Uterus (tissue), 2 donors: ENCODE results near the gene PFN4.
"Not testable (repeated sequence)": the region's sequence is repeated elsewhere in the genome, so short reads cannot be mapped to it uniquely, and the experiment has no call there.

Experiments
- POLR2A ChIP-seq, 2 donors: fragments of 450-650 bp; IDR thresholded peaks; one replicate each; pipeline ENCODE4 v1.6.1; 2016; ENCODE audit warnings: antibody characterized with exemption in 2 of 2, mild to moderate bottlenecking in 1 of 2, moderate library complexity in 1 of 2
- TF ChIP-seq, protein P1 (sequence below), 4 experiments: fragments of 200-600 bp in 2 of 4; fragments of 450-650 bp in 2 of 4; sonication (generic) in 2 of 4; IDR thresholded peaks; one replicate each; pipeline ENCODE4 v1.5.1; 2016 to 2019; ENCODE audit warnings: antibody characterized with exemption in 4 of 4, mild to moderate bottlenecking in 2 of 4, moderate library complexity in 1 of 4

DNA sequence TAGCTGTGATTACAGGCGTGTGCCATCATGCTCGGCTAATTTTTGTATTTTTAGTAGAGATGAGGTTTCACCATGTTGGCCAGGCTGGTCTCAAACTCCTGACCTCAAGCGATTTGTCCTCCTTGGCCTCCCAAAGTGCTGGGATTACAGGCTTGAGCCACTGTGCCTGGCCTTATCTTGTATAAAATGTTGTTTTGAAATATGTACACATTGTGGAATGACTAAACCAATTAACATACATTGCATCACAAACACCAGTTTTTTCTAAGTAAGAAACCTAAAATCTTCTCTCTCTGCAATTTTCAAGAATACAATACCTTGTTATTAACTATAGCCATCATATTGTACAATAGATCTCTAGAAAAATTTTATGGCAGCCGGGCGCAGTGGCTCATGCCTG is 17.2 kb upstream of the PFN4 start:
- TF ChIP-seq, protein P1, sequence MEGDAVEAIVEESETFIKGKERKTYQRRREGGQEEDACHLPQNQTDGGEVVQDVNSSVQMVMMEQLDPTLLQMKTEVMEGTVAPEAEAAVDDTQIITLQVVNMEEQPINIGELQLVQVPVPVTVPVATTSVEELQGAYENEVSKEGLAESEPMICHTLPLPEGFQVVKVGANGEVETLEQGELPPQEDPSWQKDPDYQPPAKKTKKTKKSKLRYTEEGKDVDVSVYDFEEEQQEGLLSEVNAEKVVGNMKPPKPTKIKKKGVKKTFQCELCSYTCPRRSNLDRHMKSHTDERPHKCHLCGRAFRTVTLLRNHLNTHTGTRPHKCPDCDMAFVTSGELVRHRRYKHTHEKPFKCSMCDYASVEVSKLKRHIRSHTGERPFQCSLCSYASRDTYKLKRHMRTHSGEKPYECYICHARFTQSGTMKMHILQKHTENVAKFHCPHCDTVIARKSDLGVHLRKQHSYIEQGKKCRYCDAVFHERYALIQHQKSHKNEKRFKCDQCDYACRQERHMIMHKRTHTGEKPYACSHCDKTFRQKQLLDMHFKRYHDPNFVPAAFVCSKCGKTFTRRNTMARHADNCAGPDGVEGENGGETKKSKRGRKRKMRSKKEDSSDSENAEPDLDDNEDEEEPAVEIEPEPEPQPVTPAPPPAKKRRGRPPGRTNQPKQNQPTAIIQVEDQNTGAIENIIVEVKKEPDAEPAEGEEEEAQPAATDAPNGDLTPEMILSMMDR (IDR thresholded peaks at IDR 0.05): not testable (repeated sequence)
- not testable (repeated sequence) for TF ChIP-seq POLR2A (IDR thresholded peaks at IDR 0.05)
